GM18951 (cell line): ENCODE measurements around the gene CNOT10.
"Not testable (repeated sequence)": the region's sequence is repeated elsewhere in the genome, so short reads cannot be mapped to it uniquely, and the experiment has no call there.

ENCODE experiments used
- POLR2A ChIP-seq: IDR thresholded peaks from 4 replicates; pipeline ENCODE4 v1.6.1; 2011; ENCODE audit warnings: mild to moderate bottlenecking; ENCODE audit not compliant: insufficient read length, insufficient read depth; ENCODE audit errors: extremely low read depth
- in situ Hi-C: fragments of 300-500 bp; cut with MboI; formaldehyde crosslinking; loops from one replicate; pipeline ENCODE4 v1.12.0; 2022; ENCODE audit warnings: low sequenced_read_pairs, mixed read lengths, inconsistent platforms; ENCODE audit not compliant: unreplicated experiment

The CNOT10 gene, protein sequence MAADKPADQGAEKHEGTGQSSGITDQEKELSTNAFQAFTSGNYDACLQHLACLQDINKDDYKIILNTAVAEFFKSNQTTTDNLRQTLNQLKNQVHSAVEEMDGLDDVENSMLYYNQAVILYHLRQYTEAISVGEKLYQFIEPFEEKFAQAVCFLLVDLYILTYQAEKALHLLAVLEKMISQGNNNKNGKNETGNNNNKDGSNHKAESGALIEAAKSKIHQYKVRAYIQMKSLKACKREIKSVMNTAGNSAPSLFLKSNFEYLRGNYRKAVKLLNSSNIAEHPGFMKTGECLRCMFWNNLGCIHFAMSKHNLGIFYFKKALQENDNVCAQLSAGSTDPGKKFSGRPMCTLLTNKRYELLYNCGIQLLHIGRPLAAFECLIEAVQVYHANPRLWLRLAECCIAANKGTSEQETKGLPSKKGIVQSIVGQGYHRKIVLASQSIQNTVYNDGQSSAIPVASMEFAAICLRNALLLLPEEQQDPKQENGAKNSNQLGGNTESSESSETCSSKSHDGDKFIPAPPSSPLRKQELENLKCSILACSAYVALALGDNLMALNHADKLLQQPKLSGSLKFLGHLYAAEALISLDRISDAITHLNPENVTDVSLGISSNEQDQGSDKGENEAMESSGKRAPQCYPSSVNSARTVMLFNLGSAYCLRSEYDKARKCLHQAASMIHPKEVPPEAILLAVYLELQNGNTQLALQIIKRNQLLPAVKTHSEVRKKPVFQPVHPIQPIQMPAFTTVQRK

DNA sequence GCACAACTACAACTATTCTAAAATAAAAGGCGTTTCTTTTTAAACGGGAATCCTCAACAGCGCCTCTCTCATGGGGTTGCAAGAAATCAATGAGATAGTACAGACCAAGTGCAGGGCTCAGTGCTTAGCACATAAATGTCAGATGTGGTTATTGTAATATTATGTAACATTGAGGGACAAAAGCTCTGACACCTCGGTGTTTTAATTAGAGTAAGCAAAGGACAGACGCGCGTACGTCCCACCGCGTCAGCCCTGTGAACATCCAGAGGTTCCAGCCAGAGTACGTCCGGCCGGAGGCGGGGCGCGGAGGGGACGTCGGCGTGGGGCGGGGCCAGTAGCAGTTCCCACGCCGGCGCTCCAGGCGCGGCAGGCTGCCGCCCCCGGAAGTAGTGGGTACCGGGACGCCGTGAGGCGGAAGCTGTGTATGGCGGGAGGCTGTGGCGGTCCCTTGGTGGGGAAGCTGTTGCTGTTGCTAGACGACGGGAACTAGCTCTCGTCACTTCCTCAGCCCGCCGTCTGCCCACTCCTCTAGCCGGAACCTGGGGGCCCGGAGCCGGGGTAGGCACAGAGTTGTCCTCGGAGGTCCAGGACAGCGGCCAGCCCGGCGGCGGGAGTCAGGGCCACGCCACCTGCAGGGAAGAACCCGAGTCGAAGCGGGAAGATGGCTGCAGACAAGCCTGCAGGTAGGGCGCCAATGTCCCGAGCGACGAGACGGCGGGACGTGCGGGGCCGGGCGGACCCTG is at the start of gene CNOT10:
Gene CNOT10 (plus strand): TSS at position 389 of the 743 bp plus-strand sequence. CDS start 273 bp downstream, at position 662.
- peak; percentile 80 for TF ChIP-seq POLR2A
- in situ Hi-C loops, result no loop called here

DNA sequence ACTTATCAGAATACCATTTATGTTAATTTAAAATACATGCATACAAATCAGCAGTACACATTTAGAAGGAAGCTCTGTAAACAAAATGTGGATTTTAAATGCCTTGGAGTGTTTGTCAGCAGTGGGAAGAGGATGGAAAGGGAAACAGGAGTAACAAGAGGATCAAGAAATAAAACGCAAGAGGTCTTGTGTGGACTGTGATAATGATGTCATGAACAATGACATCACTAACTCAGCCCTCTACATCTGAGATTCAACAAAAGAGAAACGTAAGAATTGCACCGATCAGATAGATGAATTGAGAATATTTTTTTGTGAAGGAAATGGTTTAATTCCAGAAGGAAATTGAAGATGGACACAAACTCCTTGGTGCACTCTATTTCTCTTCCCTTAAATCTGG is 44.0 kb upstream of the CNOT10 start:
- TF ChIP-seq POLR2A, result no peak
- in situ Hi-C loops, result loop anchor here (25.0 kb wide), 1 partner anchor 454 kb away; no protein-coding TSS in a partner anchor

DNA sequence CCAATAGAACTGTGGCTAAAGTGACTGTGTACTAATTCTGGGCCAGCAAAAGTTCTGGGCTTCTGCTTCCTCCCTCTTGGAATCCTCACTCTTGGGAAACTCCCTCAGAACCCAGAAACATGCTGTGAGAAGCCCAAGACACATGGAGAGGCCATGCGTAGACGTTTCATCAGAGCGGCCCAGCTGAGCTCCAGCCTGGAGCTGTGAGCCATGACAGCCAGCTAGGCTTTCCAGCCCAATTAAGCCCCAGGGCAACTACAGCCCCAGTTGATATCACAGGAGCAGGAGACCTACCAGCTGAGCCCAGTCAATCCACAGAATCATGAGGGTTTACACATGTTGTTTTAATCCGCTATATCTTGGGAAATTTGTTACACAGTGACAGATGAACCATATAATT is 43.6 kb upstream of the CNOT10 start:
- no peak for TF ChIP-seq POLR2A
- in situ Hi-C loops, result loop anchor here (25.0 kb wide), 1 partner anchor 454 kb away; no protein-coding TSS in a partner anchor

DNA sequence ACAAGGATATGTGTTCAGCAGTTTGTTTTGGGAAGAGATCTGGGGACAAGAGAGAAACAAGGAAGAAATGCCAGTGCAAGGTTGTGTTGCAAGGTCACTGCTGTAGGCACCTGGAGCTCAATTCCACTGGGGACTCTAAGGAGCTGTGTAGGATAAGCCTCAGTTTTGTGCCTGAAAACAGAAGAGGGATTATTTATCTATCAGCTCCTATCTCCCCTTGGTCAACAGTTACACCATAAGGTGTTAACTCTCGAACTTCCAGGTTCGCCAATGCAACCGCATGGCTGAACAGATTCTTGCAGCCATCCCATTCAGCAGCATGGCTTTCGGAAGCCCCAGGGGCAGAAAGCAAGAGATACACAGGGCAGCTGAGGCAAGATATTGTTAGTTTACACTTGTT is 41.6 kb upstream of the CNOT10 start:
- TF ChIP-seq POLR2A, result no peak
- in situ Hi-C loops, result loop anchor here (25.0 kb wide), 1 partner anchor 456 kb away; no protein-coding TSS in a partner anchor

DNA sequence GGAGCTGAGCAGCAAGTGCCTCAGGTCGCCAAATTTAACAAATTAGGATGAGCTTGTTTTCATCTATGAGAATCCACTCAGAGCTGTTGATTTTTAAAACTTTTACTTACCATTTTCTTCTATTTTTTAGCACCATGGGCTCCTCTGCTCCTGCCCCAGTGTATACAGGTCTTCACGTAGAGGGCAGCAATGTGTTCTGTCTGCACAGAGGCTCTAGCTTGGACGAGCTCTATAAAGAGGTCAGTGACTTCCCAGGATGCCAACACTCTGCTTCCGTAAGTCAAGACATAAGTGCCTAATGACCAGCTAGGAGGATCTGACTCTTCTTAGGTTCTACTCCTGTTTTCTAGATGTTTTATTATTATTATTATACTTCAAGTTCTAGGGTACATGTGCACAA is 41.2 kb upstream of the CNOT10 start:
- in situ Hi-C loops, result loop anchor here (25.0 kb wide), 1 partner anchor 457 kb away; no protein-coding TSS in a partner anchor
- no peak for TF ChIP-seq POLR2A

DNA sequence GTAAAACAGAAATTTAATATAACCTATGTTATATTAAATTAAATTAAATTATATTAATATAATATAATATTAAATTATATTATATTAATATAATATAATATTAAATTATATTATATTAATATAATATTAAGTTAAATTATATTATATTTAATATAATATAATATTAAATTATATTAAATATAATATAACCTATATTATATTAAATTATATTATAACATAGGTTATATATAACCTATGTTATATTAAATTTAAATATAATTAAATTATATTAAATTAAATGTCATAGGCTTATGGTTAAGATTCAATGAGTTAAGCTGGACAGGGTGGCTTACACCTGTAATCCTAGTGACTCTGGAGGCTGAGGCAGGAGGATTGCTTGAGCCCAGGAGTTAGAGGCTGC is 40.6 kb upstream of the CNOT10 start:
- TF ChIP-seq POLR2A, result no peak
- in situ Hi-C loops, result loop anchor here (25.0 kb wide), 1 partner anchor 457 kb away; no protein-coding TSS in a partner anchor

DNA sequence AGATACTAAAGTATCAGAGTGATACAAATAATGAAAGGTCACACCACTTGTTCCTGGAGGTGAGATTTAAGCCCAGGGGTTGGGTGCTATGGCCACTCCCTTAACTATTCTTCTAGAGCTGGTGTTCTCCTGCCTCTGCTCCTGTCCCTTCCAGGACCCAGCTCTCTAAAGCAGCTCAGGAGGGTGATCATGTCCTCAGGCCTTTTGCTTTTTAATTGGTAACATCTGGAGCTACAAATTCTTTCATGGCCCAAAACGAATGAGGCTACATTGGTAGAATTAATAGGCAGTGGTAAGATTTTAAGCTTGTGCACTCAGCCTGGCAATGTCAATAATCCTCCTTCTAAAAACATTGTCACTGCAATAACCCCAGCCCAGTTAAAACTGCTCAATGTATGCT is 38.2 kb upstream of the CNOT10 start:
- no peak for TF ChIP-seq POLR2A
- in situ Hi-C loops, result loop anchor here (25.0 kb wide), 1 partner anchor 459 kb away; no protein-coding TSS in a partner anchor

DNA sequence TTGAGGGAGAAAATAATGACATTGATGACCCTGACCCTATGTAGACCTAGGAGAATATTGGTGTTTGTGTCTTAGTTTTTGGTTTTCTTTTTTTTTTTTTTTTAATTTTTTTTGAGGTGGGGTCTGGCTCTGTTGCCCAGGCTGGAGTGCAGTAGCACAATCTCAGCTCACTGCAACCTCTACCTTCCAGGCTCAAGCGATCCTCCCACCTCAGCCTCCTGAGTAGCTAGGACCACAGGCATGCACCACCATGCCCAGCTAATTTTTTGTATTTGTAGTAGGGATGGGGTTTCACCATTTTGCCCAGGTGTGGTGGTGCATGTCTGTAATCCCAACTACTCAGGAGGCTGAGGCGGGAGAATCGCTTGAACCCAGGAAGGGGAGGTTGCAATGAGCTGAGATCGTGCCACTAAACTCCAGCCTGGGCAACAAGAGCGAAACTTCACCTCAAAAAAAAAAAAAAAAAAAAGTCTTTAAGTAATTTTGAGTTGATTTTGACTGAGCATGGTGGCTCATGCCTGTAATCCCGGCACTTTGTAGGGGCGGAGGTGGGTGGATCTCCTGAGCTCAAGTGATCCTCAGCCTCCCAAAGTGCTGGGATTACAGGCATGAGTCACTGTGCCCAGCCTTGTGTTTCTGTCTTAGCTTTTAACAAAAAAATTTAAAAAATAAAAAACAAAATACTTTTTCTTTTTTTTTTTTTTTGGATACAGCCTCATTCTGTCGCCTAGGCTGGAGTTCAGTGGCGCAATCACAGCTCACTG is 32.5 kb upstream of the CNOT10 start:
- in situ Hi-C loops, result not testable (repeated sequence)

DNA sequence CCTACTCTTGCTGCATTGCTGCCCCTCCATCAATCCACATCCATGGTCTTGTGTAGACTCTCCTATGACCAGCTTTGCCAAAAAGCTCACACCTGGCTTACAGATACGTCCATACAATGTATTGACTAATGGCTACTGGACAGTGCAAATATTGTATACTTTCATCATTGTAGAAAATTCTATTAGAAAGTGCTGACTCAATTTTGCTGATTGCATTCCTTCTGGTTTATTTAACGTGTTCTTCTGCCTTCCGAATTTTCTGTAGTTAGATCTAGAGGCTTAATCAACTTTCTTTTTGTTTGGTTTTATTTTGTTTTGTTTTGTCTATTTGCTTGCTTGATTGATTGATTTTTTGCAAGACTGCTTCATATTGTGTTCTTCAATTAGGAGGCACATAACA is 29.8 kb upstream of the CNOT10 start:
- in situ Hi-C loops, result loop anchor here (5.0 kb wide), 1 partner anchor 148 kb away; no protein-coding TSS in a partner anchor
- no peak for TF ChIP-seq POLR2A

DNA sequence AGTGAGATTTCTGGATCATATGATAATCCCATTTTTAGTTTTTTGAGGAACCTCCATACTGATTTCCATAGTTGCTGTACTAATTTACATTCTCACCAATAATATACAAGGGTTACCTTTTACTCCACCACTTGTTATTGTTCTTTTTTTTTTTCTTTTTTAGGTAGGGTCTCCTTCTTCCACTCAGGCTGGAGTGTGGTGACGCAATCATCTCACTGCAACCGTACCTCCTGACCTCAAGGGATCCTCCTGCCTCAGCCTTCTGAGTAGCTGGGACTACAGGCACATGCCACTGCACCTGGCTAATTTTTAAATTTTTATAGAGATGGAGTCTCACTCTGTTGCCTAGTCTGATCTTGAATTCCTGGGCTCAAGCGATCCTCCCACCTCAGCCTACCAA is 24.4 kb upstream of the CNOT10 start:
- no peak for TF ChIP-seq POLR2A
- in situ Hi-C loops, result no loop called here

DNA sequence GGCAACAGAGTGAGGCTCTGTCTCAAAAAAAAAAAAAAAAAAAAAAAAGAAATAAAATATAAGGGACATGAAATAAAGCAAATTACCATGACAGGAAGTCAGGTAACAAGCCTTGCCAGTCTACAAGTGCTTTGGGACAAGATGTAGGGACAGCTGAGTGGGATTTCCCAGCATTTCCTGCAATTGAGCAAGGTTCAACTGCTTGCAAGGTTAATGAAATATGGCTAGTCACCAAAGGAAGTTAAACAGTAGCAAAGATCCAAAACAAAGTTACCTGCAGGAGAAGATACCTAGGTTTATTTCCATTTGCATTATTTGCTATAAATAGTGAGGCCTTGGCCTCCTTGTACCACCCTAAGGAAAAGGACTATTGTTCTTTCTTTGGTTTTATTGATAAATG is 22.3 kb upstream of the CNOT10 start:
- TF ChIP-seq POLR2A, result no peak
- in situ Hi-C loops, result no loop called here

DNA sequence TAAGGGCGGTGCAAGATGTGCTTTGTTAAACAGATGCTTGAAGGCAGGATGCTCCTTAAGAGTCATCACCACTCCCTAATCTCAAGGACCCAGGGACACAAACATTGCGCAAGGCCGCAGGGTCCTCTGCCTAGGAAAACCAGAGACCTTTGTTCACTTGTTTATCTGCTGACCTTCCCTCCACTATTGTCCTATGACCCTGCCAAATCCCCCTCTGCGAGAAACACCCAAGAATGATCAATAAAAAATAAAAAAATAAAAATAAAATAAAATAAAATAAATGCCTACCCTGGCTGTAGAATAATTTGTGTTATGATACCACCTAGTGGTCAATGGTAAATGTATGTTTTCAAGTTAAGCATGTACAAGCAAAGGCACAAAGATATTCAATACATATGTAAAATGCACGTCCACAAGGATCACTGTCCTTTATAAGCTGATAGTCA is 20.3 kb upstream of the CNOT10 start:
- in situ Hi-C loops, result not testable (repeated sequence)

DNA sequence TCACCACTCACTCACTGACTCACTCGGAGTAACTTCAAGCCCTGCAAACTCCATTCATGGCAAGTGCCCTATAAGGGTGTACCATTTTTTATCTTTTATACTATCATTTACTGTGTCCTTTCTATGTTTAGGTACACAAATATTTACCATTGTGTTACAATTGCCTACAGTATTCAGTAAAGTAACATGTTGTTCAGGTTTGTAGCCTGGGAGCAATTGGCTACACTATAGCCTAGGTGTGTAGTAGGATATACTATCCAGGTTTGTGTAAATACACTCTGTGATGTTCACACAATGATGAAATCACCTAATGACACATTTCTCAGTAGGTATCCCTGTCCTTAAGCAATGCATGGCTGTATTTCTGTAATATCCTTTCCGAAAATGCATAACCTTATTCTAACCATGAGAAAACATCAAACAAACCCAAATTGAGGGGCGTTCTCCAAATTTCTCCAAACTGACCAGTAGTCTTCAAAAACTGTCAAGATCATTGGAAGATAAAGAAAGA is 17.9 kb upstream of the CNOT10 start:
- TF ChIP-seq POLR2A, result no peak
- in situ Hi-C loops, result no loop called here

DNA sequence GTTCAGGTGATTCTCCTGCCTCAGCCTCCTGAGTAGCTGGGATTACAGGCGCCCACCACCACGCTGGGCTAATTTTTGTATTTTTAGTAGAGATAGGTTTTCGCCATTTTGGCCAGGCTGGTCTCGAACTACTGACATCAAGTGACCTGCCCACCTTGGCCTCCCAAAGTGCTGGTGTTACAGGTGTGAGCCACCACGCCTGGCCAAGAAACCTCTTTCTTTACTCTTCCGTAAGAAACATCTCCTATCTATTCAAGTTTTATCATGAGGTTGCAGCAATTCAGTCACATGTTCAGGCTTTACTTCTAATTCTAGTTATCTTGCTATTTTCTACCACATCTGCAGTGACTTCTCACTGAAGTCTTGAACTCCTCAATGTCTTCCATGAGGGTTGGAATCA is 15.8 kb upstream of the CNOT10 start:
- in situ Hi-C loops, result not testable (repeated sequence)

DNA sequence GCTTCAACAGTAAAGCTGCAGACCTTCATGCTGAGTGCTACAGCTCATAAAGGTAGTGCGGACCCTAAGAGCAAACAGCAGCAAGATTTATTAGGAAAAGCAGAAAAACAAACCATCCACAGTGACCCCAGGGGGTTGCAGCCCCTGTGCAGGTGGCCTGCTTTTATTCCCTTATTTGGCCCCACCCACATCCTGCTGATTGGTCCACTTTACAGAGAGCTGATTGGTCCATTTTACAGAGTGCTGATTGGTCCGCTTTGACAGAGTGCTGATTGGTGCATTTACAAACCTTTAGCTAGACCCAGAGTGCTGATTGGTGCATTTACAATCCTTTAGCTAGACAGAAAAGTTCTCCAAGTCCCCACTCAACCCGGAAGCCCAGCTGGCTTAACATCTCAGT is 11.3 kb upstream of the CNOT10 start:
- in situ Hi-C loops, result not testable (repeated sequence)
